Stimulated activated effector memory CD8-positive, alpha-beta T cell treated with anti-CD3 and anti-CD28 coated beads, Interleukin-12 subunit alpha, Interleukin-12 subunit beta, amount 100 ng/mL, for 72 hours (primary cell): ENCODE data around the gene CAPN2.

Experiments
- ATAC-seq: fragments of 150-1000 bp; cut with Tn5 transposase; 2 replicates; pipeline ENCODE4 v1.10.0; 2021
- DNase-seq, 2 donors: peaks; one replicate each; pipeline ENCODE4 v3.0.0; 2021 to 2022; ENCODE audit warnings: low spot score in 2 of 2
- H3K27ac Mint-ChIP-seq: one replicate; pipeline ENCODE4 v1.8.0; 2022; ENCODE audit warnings: mild to moderate bottlenecking, mixed read lengths
- H3K36me3 Mint-ChIP-seq: one replicate; pipeline ENCODE4 v1.8.0; 2022; ENCODE audit warnings: mild to moderate bottlenecking, mixed read lengths
- H3K4me1 Mint-ChIP-seq: one replicate; pipeline ENCODE4 v1.8.0; 2022; ENCODE audit warnings: mixed read lengths
- H3K4me3 Mint-ChIP-seq: one replicate; pipeline ENCODE4 v1.8.0; 2022; ENCODE audit warnings: mild to moderate bottlenecking, mixed read lengths
- H3K9me3 Mint-ChIP-seq: one replicate; pipeline ENCODE4 v1.8.0; 2022; ENCODE audit warnings: mixed read lengths

The CAPN2 gene

DNA sequence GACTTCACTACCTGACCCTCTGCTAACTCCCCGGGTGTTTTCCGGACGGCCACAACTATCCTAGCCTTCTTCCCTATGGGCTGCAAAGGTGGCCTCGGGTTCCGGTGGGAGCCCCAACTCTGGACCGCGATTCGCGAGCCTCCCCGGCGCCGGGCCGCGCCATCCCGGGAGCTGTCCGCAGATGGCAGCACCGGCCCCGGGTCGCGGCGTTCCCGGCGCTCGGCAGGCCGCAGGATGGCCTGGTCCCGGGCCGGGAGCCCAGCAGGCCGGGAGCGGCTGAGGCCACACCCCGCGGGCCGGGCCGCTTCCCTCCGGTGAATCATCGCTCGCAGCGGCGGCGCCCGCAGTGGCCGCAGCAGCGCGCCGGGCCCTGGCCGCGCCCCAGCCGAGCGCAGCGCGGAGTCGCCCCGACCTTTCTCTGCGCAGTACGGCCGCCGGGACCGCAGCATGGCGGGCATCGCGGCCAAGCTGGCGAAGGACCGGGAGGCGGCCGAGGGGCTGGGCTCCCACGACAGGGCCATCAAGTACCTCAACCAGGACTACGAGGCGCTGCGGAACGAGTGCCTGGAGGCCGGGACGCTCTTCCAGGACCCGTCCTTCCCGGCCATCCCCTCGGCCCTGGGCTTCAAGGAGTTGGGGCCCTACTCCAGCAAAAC, at the start of gene CAPN2:
Gene CAPN2 (plus strand): TSS at position 346 of the 656 bp plus-strand sequence. CDS start 102 bp downstream, at position 448.
- H3K36me3 Mint-ChIP-seq, result peaks cover 20% of the 10 kb centered on the region
- H3K4me3 Mint-ChIP-seq, result peak within 1 kb of the TSS; percentile 82
- H3K9me3 Mint-ChIP-seq, result no peaks in the 10 kb centered on the region
- H3K27ac Mint-ChIP-seq, result peak within 1 kb of the TSS; percentile 88
- ATAC-seq (peak; percentile 73), DNase-seq (peak; percentile 59 to 74)
- peaks cover 76% of the 10 kb centered on the region for H3K4me1 Mint-ChIP-seq

DNA sequence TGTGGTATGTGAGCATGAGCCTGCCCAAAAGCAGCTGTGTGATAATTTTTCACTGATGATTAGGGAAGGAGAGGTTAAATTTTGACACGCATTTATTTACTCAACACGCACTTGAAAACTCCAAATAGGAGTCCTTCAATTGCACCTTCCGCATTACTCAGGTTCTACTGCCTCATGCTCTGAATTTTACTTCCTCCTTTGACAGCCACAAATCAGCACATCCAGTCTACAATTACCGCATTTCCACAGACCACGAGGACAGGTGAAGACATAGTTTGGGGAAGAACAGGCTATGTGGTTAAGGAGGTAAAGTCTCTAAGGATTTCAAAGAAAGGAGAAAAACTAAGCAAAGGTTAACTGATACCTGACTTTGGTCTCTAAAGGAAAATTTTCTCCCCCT, 49.4 kb upstream of the CAPN2 start:
- H3K9me3 Mint-ChIP-seq, result no peaks in the 10 kb centered on the region
- no peak overlapping the region for H3K27ac Mint-ChIP-seq
- H3K4me1 Mint-ChIP-seq, result no peaks in the 10 kb centered on the region
- ATAC-seq (no peak), DNase-seq (no peak)
- H3K36me3 Mint-ChIP-seq, result no peaks in the 10 kb centered on the region
- no peak overlapping the region for H3K4me3 Mint-ChIP-seq

DNA sequence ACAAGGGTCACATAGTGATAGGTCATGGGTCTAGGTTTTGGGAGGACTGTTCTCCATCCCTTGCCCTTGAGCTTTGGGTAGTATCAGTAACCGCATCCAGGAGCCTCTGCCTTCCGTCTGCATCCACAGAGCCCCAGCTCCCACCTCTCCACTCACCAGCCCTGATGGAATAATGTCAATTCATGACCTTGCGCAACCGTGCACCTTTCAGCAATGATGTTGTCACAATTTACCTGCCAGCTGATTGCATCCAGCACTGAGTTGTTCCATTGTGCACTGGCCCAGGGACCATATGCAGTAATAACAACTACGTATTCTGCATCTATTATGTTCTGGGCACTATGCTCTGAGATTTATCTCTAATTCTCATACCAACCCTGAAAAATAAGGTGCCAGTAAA, 48.2 kb upstream of the CAPN2 start:
- H3K4me3 Mint-ChIP-seq, result no peak overlapping the region

DNA sequence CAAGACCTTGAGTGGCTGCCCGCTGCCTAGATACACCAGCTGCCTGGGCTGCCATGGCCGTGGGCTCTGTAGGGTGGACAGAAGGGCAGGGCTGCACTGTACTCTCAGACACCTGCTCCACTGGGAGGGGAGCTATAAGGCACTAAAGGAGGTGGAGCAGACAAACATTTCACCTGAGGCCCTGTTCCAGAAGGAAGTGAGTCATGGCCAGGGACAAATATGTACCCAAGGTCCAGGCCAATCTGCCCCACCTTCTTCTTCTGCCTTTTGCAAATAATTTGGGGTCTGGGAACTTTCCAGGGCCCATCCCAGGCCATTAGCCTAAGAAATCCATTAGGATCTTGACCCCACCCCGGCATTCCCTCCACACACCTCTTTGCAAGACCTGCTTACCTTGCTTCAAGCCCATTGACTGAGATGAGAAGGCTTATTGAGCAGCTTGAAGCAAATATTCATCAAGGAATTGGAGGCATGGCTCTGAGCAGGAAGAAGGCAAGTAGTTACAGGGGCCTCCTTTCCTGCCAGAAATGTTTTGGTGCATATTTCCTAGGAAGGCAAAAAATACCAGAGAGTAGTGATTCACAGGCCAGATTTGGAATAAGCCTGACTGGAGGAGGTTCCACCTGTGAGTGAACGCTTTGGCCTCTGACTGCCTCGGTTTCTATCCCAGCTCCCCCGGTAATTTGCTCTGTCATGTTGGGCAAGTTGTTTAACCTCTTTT, 46.6 kb upstream of the CAPN2 start, which contains the start of gene CAPN8:
Gene CAPN8 (minus strand): TSS at position 110 of the 721 bp plus-strand sequence. CDS start 55 bp downstream, at position 55.
- H3K4me3 Mint-ChIP-seq, result no peak within 1 kb of the TSS
- no peaks in the 10 kb centered on the region for H3K4me1 Mint-ChIP-seq
- no peaks in the 10 kb centered on the region for H3K9me3 Mint-ChIP-seq
- no peaks in the 10 kb centered on the region for H3K36me3 Mint-ChIP-seq
- no peak within 1 kb of the TSS for H3K27ac Mint-ChIP-seq
- DNase-seq, result no peak
- ATAC-seq, result no peak

More for the DNA sequence above, 48.2 kb upstream of the CAPN2 start:
- H3K36me3 Mint-ChIP-seq, result no peaks in the 10 kb centered on the region
- H3K9me3 Mint-ChIP-seq, result no peaks in the 10 kb centered on the region
- ATAC-seq (no peak), DNase-seq (no peak)
- H3K4me1 Mint-ChIP-seq, result no peaks in the 10 kb centered on the region
- no peak overlapping the region for H3K27ac Mint-ChIP-seq

DNA sequence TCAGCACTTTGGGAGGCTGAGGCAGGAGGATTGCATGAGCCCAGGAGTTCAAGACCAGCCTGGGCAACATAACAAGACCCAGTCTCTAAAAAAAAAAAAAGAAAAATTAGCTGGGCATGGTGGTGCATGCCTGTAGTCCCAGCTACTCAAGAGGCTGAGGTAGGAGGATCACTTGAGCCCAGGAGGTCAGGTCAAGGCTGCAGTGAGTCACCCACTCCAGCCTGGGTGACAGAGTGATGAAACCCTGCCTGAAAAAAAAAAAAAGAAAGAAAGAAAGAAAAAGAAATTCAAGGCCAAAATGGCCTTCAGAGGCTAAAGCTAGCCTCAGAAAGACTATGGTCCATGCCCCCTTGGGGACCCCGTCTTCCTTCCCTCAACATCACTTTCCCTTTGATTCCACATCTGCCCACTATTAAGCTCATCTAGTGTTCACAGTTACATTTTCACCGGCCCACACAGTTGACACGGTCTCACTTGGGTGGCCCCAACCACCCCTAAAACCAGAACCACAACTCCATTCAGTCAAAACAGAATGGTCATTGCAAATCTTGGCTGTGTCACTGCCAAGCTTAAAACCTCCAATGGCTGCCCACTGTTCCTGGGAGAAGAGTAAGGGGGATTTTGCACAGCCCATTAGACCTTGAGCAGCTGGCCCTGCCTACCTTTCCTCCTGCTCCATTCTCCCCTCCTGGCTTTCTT, 44.7 kb upstream of the CAPN2 start:
- Mint-ChIP-seq H3K27ac (peak overlapping the region; percentile 16), H3K4me3 (no peak overlapping the region), H3K9me3 (no peaks in the 10 kb centered on the region), H3K4me1 (no peaks in the 10 kb centered on the region), H3K36me3 (no peaks in the 10 kb centered on the region)
- DNase-seq, result no peak
- ATAC-seq, result peak; percentile 31

DNA sequence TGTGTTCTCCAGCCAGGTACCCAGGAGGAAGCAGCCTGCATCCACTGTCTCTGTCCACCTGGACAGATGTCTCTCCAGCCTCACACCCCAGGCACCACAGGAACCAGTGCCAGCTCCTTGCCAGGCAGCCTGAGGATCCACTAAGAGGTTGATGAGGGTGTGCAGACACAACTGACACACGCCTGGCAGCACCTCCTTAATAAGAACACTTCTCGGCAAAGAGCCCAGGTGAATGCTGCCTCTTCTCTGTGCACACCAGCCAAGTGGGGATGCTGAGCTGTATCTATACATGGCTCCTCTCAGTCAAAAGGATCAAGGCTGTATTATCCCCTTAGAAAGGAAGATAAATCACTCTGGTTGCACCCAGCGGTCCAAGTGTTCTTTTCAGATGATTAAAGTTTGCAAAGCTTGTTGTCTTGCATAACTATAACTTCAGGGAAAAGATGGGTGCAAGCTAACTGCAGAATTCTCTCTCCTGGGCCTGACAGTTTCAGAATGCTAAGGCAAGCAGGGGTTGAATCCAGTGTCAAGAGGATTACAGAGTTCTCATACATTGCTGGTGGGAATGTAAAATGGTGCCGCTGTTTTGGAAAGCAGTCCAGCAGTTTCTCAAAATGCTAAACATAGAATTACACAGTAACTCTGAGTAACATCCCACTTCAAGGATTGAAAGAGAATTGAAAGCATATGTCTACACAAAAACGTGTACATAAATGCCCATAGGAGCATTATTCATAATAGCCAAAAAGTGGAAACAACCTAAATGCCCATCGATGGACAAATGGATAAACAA, 43.1 kb upstream of the CAPN2 start:
- Mint-ChIP-seq H3K4me3 (no peak overlapping the region), H3K36me3 (no peaks in the 10 kb centered on the region), H3K9me3 (no peaks in the 10 kb centered on the region), H3K27ac (no peak overlapping the region), H3K4me1 (no peaks in the 10 kb centered on the region)
- DNase-seq (no peak), ATAC-seq (no peak)

DNA sequence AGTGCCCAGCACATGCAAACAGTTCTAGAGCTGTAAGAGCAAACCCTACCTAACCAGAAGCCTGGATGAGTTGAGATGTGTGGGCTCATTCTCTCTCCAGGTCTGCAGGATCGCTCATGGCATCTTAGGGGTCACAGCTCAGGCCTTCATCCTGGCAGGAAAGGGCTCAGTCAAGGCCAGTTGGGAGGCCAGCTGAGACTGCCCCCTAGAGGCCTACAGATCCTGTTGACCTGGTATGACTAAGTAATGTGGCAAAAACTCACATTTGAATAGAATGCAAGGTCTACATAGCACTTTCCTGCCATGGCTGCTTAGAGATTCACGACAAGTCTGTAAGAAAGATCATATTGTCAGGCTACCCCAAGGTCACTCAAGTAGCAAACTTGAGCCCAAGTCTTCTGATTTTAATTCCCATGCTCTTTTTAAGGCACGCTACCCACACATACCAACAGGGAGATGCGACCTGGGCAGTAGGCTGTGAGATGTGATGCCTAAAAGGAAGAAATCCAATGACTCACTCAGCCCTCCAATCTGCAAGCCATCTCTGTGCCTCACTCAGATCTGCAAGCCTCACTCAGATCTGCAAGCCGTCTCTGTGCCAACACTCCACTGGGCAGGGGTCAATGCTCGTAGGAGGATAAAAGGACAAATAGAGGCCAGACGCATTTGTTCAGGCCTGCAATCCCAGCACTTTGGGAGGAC, 41.7 kb upstream of the CAPN2 start:
- Mint-ChIP-seq H3K36me3 (no peaks in the 10 kb centered on the region), H3K4me1 (no peaks in the 10 kb centered on the region), H3K4me3 (no peak overlapping the region), H3K27ac (no peak overlapping the region), H3K9me3 (peaks cover 6% of the 10 kb centered on the region)
- ATAC-seq (peak; percentile 57), DNase-seq (no peak)

DNA sequence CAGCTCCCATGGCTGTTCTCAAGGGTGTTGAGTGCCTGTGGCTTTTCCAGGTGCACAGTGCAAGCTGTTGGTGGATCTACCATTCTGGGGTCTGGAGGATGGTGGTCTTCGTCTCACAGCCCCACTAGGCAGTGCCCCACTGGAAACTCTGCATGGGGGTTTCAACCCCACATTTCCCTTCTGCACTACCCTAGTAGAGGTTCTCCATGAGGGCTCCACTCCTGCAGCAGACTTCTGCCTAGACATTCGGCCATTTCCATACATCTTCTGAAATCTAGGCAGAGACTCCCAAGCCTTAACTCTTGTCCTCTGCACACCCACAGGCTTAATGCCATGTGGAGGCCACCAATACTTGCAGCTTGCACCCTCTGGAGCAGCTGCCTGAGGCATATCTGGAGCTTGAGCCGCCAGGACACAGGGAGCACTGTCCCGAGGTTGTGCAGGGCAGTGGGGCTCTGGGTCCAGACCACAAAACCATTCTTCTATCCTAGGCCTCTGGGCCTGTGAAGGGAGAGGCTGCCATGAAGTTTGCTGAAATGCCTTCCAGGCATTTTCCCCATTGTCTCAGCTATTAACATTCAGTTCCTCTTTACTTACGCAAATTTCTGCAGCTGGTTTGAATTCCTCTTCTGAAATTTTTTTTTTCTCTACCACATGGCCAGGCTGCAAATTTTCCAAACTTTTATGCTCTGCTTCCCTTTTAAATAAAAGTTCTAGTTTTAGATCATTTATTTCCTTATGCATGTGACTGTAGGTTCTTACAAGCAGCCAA, 38.0 kb upstream of the CAPN2 start:
- Mint-ChIP-seq H3K4me1 (no peaks in the 10 kb centered on the region), H3K36me3 (no peaks in the 10 kb centered on the region), H3K27ac (no peak overlapping the region)

DNA sequence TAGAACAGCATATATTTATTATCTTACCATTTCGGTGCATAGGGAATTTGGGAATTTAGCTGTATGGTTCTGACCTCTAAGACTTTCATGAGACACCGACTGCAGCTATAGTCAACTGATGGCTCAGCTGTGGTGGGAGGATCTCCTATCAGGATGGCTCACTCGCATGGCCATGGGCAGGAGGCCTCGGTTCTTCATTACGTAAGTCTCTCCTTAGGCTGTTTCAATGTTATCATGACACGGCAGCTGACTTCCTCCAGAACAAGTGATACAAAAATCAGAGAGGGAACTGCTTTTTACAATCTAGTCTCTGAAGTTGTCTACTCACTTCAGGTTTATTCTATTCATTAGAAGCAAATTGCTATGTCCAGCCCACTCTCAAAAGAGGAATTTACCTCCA, 33.5 kb upstream of the CAPN2 start:
- Mint-ChIP-seq H3K27ac (no peak overlapping the region), H3K36me3 (no peaks in the 10 kb centered on the region), H3K4me1 (no peaks in the 10 kb centered on the region), H3K9me3 (peaks cover 6% of the 10 kb centered on the region), H3K4me3 (no peak overlapping the region)
- ATAC-seq (no peak), DNase-seq (no peak)

More for the DNA sequence above, 38.0 kb upstream of the CAPN2 start:
- peaks cover 6% of the 10 kb centered on the region for H3K9me3 Mint-ChIP-seq
- no peak for DNase-seq
- ATAC-seq, result no peak
- H3K4me3 Mint-ChIP-seq, result no peak overlapping the region

DNA sequence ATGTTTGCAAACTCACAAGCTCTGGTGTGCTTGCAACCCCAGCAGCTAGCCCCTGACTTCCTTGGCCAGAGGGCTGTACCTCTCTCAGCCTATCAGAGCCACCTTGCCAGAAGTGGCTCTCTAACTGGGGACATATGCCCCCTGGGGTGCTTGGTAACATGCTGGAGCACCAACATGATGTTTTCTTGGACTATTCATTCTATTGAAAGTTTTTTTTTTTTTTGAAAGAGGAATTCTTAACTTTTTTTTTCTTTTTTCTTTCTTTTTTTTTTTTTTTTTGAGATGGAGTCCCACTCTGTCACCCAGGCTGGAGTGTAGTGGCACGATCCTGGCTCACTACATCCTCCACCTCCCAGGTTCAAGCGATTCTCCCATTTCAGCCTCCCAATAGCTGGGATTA, 32.2 kb upstream of the CAPN2 start:
- H3K4me1 Mint-ChIP-seq, result no peaks in the 10 kb centered on the region
- no peak overlapping the region for H3K27ac Mint-ChIP-seq
- no peak for DNase-seq
- ATAC-seq, result no peak
- H3K9me3 Mint-ChIP-seq, result peaks cover under 1% of the 10 kb centered on the region
- H3K36me3 Mint-ChIP-seq, result no peaks in the 10 kb centered on the region
- H3K4me3 Mint-ChIP-seq, result no peak overlapping the region

DNA sequence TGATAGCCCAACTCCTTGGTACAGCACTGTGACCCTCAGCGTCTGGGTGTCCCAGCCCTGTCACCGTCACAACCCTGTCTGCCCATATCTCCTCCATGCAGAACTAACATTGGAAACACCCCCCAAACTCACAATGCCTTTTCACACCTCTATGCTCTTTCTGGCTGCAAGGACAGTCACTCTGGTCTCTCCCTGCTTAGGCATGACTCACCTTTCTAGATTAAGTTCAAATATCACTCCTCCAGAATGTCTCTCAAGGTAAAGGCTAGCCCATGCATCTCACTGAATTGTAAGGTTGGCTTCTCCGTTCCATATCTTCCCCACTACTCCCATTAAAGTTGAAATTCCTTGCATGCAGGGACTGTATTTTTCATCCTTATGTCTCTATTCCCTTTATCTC, 29.8 kb upstream of the CAPN2 start:
- no peaks in the 10 kb centered on the region for H3K9me3 Mint-ChIP-seq
- DNase-seq (no peak), ATAC-seq (peak; percentile 53)
- H3K27ac Mint-ChIP-seq, result no peak overlapping the region
- H3K4me1 Mint-ChIP-seq, result no peaks in the 10 kb centered on the region
- H3K36me3 Mint-ChIP-seq, result no peaks in the 10 kb centered on the region
- H3K4me3 Mint-ChIP-seq, result no peak overlapping the region

DNA sequence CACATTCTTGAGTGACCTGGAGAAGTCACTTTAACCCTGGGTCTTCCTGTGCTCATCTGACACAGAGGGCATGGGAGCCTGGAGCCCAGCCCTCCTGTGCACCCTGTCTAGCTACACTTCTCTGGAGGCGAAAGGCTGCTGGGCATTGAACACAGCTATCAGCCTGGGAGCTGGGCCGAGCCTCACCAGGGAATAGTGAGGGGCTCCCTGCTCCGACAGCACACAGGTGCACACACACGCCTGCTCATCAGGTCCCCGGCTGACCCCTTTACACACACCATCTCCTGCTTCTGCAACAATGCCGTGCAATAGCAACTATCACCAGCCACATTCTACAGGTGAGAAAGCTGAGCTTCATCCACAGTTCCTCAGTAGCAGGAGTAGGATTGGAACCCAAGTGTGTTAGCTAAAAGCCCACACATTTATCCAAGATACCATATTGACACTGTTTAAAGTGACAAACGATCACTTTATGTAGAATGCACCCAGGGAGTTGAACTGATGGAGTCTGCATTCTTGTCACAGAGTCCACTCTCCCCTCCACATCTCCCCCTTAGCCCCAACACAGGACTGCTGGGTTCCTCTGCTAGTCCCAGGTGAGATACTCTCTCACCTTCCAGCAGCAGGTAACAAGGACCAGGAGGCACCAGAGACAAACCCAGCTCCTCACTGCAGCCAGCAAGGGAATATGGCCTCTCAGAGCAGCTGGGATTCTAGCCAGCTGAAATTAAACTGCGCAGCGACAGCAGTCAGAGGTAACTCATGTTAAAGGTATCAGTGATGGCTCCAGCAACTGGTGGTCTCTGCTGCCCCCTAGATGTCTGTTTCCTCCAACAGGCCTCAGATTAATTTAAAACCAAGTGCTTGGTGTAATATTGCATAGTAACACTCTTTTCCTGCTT, 28.5 kb upstream of the CAPN2 start:
- H3K27ac Mint-ChIP-seq, result no peak overlapping the region
- no peaks in the 10 kb centered on the region for H3K36me3 Mint-ChIP-seq
- no peaks in the 10 kb centered on the region for H3K4me1 Mint-ChIP-seq
- ATAC-seq (peak; percentile 48), DNase-seq (peak in 1 of 2 donors; percentile 68)
- H3K9me3 Mint-ChIP-seq, result no peaks in the 10 kb centered on the region
- H3K4me3 Mint-ChIP-seq, result no peak overlapping the region

DNA sequence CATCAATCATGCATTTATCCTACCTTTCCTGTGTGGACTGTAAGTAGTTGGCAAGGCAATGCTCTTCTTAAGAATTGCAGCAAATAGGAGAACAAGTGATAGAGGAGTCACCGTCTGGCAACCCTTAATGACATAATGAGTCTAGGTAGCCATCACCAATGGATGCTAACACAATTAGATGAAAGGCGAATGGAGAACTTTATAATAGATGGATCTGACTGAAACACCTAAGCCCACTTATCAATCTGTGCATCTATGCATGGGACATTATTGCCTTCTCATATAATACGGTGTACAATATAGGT, 27.9 kb upstream of the CAPN2 start:
- ATAC-seq, result no peak

More for the DNA sequence above, 27.9 kb upstream of the CAPN2 start:
- Mint-ChIP-seq H3K9me3 (no peaks in the 10 kb centered on the region), H3K27ac (no peak overlapping the region), H3K36me3 (no peaks in the 10 kb centered on the region), H3K4me3 (no peak overlapping the region), H3K4me1 (no peaks in the 10 kb centered on the region)
- no peak for DNase-seq
